ENCODE measurements around the gene BBLN.

GRCh38 chr9:128123451-128124080, 36.5 kb upstream of the BBLN start:
- no peak for TF ChIP-seq POLR2A (IDR thresholded peaks at IDR 0.05; ENCODE audit: extremely low read depth, insufficient read length)
- TF ChIP-seq, protein P1, sequence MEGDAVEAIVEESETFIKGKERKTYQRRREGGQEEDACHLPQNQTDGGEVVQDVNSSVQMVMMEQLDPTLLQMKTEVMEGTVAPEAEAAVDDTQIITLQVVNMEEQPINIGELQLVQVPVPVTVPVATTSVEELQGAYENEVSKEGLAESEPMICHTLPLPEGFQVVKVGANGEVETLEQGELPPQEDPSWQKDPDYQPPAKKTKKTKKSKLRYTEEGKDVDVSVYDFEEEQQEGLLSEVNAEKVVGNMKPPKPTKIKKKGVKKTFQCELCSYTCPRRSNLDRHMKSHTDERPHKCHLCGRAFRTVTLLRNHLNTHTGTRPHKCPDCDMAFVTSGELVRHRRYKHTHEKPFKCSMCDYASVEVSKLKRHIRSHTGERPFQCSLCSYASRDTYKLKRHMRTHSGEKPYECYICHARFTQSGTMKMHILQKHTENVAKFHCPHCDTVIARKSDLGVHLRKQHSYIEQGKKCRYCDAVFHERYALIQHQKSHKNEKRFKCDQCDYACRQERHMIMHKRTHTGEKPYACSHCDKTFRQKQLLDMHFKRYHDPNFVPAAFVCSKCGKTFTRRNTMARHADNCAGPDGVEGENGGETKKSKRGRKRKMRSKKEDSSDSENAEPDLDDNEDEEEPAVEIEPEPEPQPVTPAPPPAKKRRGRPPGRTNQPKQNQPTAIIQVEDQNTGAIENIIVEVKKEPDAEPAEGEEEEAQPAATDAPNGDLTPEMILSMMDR (IDR thresholded peaks at IDR 0.05; ENCODE audit: low read depth, low read length), result no peak

Data from NB4 (cell line).